Mucosa of descending colon (tissue), 3 donors: ENCODE measurements around the gene FAM110D. TPM values are rescaled to one million over a fixed set of nuclear protein-coding genes. Genes with fewer than 3 reads are reported as not detected.

Experiments used
- ATAC-seq: fragments of 200-7000 bp; cut with Tn5 transposase; one replicate; pipeline ENCODE4 v1.9.1; 2020; ENCODE audit warnings: mild to moderate bottlenecking, moderate library complexity
- DNase-seq, 3 donors: peaks; one replicate each; pipeline ENCODE4 v3.0.0-alpha.2; 2020
- H3K36me3 ChIP-seq: fragments of 200-600 bp; one replicate; pipeline ENCODE4 v1.8.0; 2021; ENCODE audit warnings: low read depth, mild to moderate bottlenecking
- H3K4me1 ChIP-seq: fragments of 200-600 bp; one replicate; pipeline ENCODE4 v1.8.0; 2021; ENCODE audit warnings: low read depth, mild to moderate bottlenecking
- H3K4me3 ChIP-seq: fragments of 200-600 bp; one replicate; pipeline ENCODE4 v1.8.0; 2021; ENCODE audit warnings: mild to moderate bottlenecking
- H3K9me3 ChIP-seq: fragments of 200-600 bp; one replicate; pipeline ENCODE4 v1.8.0; 2021; ENCODE audit warnings: mild to moderate bottlenecking
- intact Hi-C, 2 donors: fragments of 100-400 bp; cut with DNase I in 1 of 2; cut with micrococcal nuclease in 1 of 2; formaldehyde crosslinking; loops; one replicate each; pipeline versions ENCODE4 v1.11.0 to v1.11.1; 2022; cut with DNase I, micrococcal nuclease
- total RNA-seq, 3 donors: library from RNA; stranded (reverse); fragmentation: NEBNext Ultra II Directional in 2 of 3; extraction: Animal tissue kit (Norgen Biotek cat#: 25700) in 2 of 3; gene quantifications; one replicate each; pipeline versions ENCODE4 v1.2.1 to v1.2.4, GENCODE V29; 2021 to 2023
- TF ChIP-seq, protein P1 (sequence below): fragments of 200-600 bp; IDR thresholded peaks from one replicate; pipeline ENCODE4 v1.8.0; 2022; ENCODE audit warnings: antibody characterized with exemption, mild to moderate bottlenecking
- donor health status: DM: no; HTN: no; CAD: no; lungs with moderate emphysema.
- donor health status: DM: no; HTN: no; CAD: no.
- donor health status: DM: no; HTN: yes; CAD: no.

Gene FAM110D
- total RNA-seq, 3 donors from 2014 or later: 0.78 to 1.5 (median 1.5) TPM

DNA sequence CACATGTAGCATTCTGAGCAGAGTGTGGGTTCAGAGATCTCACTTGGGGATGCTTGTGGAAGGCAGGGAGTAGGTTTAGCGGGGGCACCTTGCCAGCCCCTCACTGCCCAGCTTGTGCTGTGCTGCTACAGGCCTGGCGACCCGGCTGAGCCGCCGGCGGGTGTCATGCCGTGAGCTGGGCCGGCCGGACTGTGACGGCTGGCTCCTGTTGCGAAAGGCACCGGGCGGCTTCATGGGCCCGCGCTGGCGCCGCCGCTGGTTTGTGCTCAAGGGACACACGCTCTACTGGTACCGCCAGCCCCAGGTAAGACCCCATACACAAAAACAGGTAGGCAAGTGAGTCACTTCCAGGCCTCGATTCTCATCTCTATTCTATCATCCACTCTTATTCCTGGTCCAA is 26.0 kb downstream of the FAM110D start:
- TF ChIP-seq, protein P1, sequence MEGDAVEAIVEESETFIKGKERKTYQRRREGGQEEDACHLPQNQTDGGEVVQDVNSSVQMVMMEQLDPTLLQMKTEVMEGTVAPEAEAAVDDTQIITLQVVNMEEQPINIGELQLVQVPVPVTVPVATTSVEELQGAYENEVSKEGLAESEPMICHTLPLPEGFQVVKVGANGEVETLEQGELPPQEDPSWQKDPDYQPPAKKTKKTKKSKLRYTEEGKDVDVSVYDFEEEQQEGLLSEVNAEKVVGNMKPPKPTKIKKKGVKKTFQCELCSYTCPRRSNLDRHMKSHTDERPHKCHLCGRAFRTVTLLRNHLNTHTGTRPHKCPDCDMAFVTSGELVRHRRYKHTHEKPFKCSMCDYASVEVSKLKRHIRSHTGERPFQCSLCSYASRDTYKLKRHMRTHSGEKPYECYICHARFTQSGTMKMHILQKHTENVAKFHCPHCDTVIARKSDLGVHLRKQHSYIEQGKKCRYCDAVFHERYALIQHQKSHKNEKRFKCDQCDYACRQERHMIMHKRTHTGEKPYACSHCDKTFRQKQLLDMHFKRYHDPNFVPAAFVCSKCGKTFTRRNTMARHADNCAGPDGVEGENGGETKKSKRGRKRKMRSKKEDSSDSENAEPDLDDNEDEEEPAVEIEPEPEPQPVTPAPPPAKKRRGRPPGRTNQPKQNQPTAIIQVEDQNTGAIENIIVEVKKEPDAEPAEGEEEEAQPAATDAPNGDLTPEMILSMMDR: no peak

DNA sequence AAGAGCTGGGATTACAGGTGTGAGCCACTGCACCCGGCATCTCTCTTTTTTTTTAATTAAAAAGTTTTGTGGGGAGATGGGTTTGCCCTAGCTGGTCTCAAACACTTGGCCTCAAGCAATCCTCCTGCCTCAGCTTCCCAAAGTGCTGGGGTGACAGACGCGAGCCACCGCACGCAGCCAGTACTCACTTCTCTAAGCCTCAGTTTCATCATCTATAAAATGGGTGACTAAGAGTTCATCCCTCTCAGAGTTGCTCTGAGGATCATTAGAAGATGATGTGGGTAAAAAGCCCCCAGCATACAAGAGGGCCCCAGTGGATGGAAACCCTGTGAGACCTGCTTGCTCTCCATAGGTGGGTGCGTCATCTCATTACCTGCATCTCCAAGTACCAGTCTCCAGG is 29.0 kb downstream of the FAM110D start:
- DNase-seq: no peak
- TF ChIP-seq, protein P1: no peak
- ATAC-seq: no peak
- no peak overlapping the region for H3K4me3 ChIP-seq
- H3K4me1 ChIP-seq: no peaks in the 10 kb centered on the region
- H3K36me3 ChIP-seq: no peaks in the 10 kb centered on the region
- intact Hi-C loops: no loop called here
- H3K9me3 ChIP-seq: no peaks in the 10 kb centered on the region

More for the DNA sequence above, 26.0 kb downstream of the FAM110D start:
- no peak for DNase-seq
- no peak overlapping the region for H3K4me3 ChIP-seq
- intact Hi-C loops: no loop called here
- no peaks in the 10 kb centered on the region for H3K9me3 ChIP-seq
- no peak for ATAC-seq
- peaks cover 7% of the 10 kb centered on the region for H3K36me3 ChIP-seq
- H3K4me1 ChIP-seq: no peaks in the 10 kb centered on the region

DNA sequence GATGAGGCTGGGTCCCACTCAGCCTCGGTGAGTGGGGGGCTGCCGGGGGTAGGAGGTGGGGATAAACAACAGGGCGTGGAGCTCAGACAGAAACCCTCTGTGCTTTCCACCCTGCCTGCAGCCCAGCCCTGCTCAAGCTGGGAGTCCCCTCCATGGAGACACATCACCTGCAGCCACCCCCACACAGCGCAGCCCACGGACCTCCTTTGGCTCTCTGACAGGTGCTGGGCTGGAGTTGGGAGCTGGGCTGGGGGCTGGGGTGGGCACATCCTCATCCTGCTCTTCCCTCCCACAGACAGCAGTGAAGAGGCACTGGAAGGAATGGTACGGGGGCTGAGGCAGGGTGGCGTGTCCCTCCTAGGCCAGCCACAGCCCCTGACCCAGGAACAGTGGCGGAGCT is 29.6 kb downstream of the FAM110D start:
- intact Hi-C loops: no loop called here
- ATAC-seq: no peak
- no peaks in the 10 kb centered on the region for H3K9me3 ChIP-seq
- DNase-seq: no peak
- H3K4me3 ChIP-seq: no peak overlapping the region
- no peaks in the 10 kb centered on the region for H3K4me1 ChIP-seq
- TF ChIP-seq, protein P1: no peak
- H3K36me3 ChIP-seq: no peaks in the 10 kb centered on the region

DNA sequence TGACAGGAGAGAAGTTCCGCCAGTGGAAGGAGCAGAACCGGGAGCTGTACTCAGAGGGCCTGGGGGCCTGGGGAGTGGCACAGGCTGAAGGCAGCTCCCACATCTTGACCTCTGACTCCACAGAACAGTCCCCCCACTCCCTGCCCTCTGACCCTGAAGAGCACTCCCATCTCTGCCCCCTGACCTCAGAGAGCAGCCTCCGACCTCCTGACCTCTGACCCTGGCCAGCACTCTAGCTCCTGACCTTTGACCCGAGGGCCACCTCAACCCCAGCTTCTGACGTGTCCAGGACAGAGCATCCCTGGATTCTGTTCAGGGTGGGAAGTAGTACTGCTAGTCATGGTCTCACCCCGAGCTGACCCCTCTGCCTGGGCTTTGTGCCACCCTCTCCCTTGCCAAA is 30.5 kb downstream of the FAM110D start:
- Histone ChIP-seq H3K36me3 (no peaks in the 10 kb centered on the region), H3K4me1 (no peaks in the 10 kb centered on the region), H3K9me3 (no peaks in the 10 kb centered on the region), H3K4me3 (no peak overlapping the region)
- TF ChIP-seq, protein P1: no peak
- intact Hi-C loops: no loop called here
- DNase-seq (no peak), ATAC-seq (no peak)

DNA sequence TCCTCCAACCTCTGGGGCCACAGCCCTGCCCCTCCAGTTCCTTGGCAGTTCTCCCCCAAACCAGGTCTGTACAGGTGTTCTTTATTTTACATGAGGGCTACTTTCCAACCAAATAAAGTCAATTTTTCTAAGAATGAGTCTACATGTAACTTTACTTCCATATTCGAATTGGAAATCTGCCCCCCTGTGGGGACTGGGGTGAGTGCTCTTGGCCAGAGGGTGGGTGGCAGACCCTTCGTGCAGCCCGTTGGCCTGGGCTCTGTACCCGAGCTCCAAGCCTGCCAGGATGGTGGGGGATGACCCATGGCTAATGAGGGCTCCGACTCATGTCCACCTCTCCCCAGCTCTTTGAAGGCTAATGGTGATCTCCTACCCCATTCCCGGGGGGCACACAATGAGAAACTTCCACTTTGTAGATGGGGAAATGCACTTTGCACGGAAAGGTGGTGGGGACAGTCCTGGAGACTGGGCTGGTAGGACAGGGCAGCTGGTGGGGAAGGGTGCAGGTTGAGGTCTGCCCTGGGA is 30.9 kb downstream of the FAM110D start:
- no peak overlapping the region for H3K4me3 ChIP-seq
- no peak for ATAC-seq
- intact Hi-C loops: no loop called here

More for the DNA sequence above, 30.9 kb downstream of the FAM110D start:
- TF ChIP-seq, protein P1: no peak
- Histone ChIP-seq H3K4me1 (no peaks in the 10 kb centered on the region), H3K9me3 (no peaks in the 10 kb centered on the region), H3K36me3 (no peaks in the 10 kb centered on the region)
- no peak for DNase-seq
